Activated naive CD8-positive, alpha-beta T cell treated with anti-CD3 and anti-CD28 coated beads for 36 hours (primary cell): ENCODE measurements around the gene HNRNPA1L2. TPM values are rescaled to one million over a fixed set of nuclear protein-coding genes. Genes with fewer than 3 reads are reported as not detected.
"Not testable (repeated sequence)": the region's sequence is repeated elsewhere in the genome, so short reads cannot be mapped to it uniquely, and the experiment has no call there.

Experiments used
- DNase-seq: peaks from one replicate; pipeline ENCODE4 v3.0.0; 2021
- H3K27ac Mint-ChIP-seq: one replicate; pipeline ENCODE4 v1.8.0; 2022; ENCODE audit warnings: mild to moderate bottlenecking, moderate library complexity, mixed read lengths
- H3K27me3 Mint-ChIP-seq: one replicate; pipeline ENCODE4 v1.8.0; 2022; ENCODE audit warnings: mild to moderate bottlenecking, mixed read lengths
- H3K36me3 Mint-ChIP-seq: one replicate; pipeline ENCODE4 v1.8.0; 2021; ENCODE audit warnings: mild to moderate bottlenecking, mixed read lengths
- H3K4me1 Mint-ChIP-seq: one replicate; pipeline ENCODE4 v1.8.0; 2021; ENCODE audit warnings: mixed read lengths
- H3K4me3 Mint-ChIP-seq: one replicate; pipeline ENCODE4 v1.8.0; 2022; ENCODE audit warnings: mild to moderate bottlenecking, moderate library complexity, mixed read lengths
- H3K9me3 Mint-ChIP-seq: one replicate; pipeline ENCODE4 v1.8.0; 2022; ENCODE audit warnings: mixed read lengths
- total RNA-seq, 2 experiments: library from RNA; stranded (reverse); gene quantifications; one replicate each; pipeline ENCODE4 v1.2.3, GENCODE V29; 2021

Gene HNRNPA1L2
- total RNA-seq, 2 experiments from 2014 or later = 11.2 to 11.6 TPM

GRCh38 chr13:52615812-52616211 lies 26.4 kb upstream of the HNRNPA1L2 start:
- no peak for DNase-seq
- peak overlapping the region; percentile 100 for H3K4me3 Mint-ChIP-seq
- peaks cover 9% of the 10 kb centered on the region for H3K36me3 Mint-ChIP-seq
- no peaks in the 10 kb centered on the region for H3K9me3 Mint-ChIP-seq
- peak overlapping the region; percentile 34 for H3K27ac Mint-ChIP-seq
- peaks cover 21% of the 10 kb centered on the region for H3K4me1 Mint-ChIP-seq
- no peaks in the 10 kb centered on the region for H3K27me3 Mint-ChIP-seq

GRCh38 chr13:52617070-52618060 lies 24.9 kb upstream of the HNRNPA1L2 start:
- Mint-ChIP-seq H3K4me3 (peak overlapping the region; percentile 100), H3K27me3 (no peaks in the 10 kb centered on the region), H3K4me1 (peaks cover 30% of the 10 kb centered on the region), H3K36me3 (peaks cover 9% of the 10 kb centered on the region), H3K27ac (peak overlapping the region; percentile 90), H3K9me3 (no peaks in the 10 kb centered on the region)
- DNase-seq = peak; percentile 87

- DNase-seq, H3K27me3 Mint-ChIP-seq, H3K27ac Mint-ChIP-seq, H3K4me1 Mint-ChIP-seq, H3K4me3 Mint-ChIP-seq, H3K9me3 Mint-ChIP-seq: not testable (repeated sequence)
- H3K36me3 Mint-ChIP-seq = peaks cover 11% of the 10 kb centered on the region
Measured at GRCh38 chr13:52631083-52631690, 11.0 kb upstream of the HNRNPA1L2 start.

- Mint-ChIP-seq H3K9me3 (no peaks in the 10 kb centered on the region), H3K27ac (no peak overlapping the region), H3K27me3 (no peaks in the 10 kb centered on the region), H3K4me1 (no peaks in the 10 kb centered on the region), H3K36me3 (peaks cover 24% of the 10 kb centered on the region), H3K4me3 (no peak overlapping the region)
- DNase-seq = no peak
Measured at GRCh38 chr13:52638666-52639328, 3.4 kb upstream of the HNRNPA1L2 start.

- H3K4me3 Mint-ChIP-seq = no peak overlapping the region
- no peaks in the 10 kb centered on the region for H3K4me1 Mint-ChIP-seq
- H3K36me3 Mint-ChIP-seq = peaks cover 23% of the 10 kb centered on the region
- no peak overlapping the region for H3K27ac Mint-ChIP-seq
- H3K27me3 Mint-ChIP-seq = no peaks in the 10 kb centered on the region
- H3K9me3 Mint-ChIP-seq = no peaks in the 10 kb centered on the region
- DNase-seq = no peak
Measured at GRCh38 chr13:52644108-52644507, 1.9 kb downstream of the HNRNPA1L2 start.

GRCh38 chr13:52646967-52647366 lies 4.7 kb downstream of the HNRNPA1L2 start:
- peaks cover 33% of the 10 kb centered on the region for H3K36me3 Mint-ChIP-seq
- no peaks in the 10 kb centered on the region for H3K9me3 Mint-ChIP-seq
- H3K4me1 Mint-ChIP-seq = peaks cover 9% of the 10 kb centered on the region
- no peak overlapping the region for H3K27ac Mint-ChIP-seq
- no peak overlapping the region for H3K4me3 Mint-ChIP-seq
- H3K27me3 Mint-ChIP-seq = no peaks in the 10 kb centered on the region
- no peak for DNase-seq

GRCh38 chr13:52650731-52651130 lies 8.5 kb downstream of the HNRNPA1L2 start:
- Mint-ChIP-seq H3K27me3 (no peaks in the 10 kb centered on the region), H3K9me3 (no peaks in the 10 kb centered on the region), H3K36me3 (peaks cover 22% of the 10 kb centered on the region), H3K4me3 (no peak overlapping the region), H3K27ac (peak overlapping the region; percentile 73), H3K4me1 (peaks cover 17% of the 10 kb centered on the region)
- no peak for DNase-seq

GRCh38 chr13:52651897-52652195 lies 9.6 kb downstream of the HNRNPA1L2 start:
- Mint-ChIP-seq H3K4me1 (peaks cover 17% of the 10 kb centered on the region), H3K4me3 (no peak overlapping the region), H3K27ac (no peak overlapping the region), H3K9me3 (no peaks in the 10 kb centered on the region), H3K36me3 (peaks cover 22% of the 10 kb centered on the region), H3K27me3 (no peaks in the 10 kb centered on the region)
- DNase-seq = no peak

GRCh38 chr13:52652196-52652979 lies 10.2 kb downstream of the HNRNPA1L2 start, which contains the start of gene SUGT1:
Gene SUGT1 (plus strand): TSS chr13:52652836. CDS start chr13:52652921, 85 bp downstream.
- H3K4me1 Mint-ChIP-seq = peaks cover 17% of the 10 kb centered on the region
- no peak within 1 kb of the TSS for H3K4me3 Mint-ChIP-seq
- no peak within 1 kb of the TSS for H3K27ac Mint-ChIP-seq
- no peaks in the 10 kb centered on the region for H3K27me3 Mint-ChIP-seq
- peak; percentile 96 for DNase-seq
- H3K9me3 Mint-ChIP-seq = no peaks in the 10 kb centered on the region
- peaks cover 22% of the 10 kb centered on the region for H3K36me3 Mint-ChIP-seq

GRCh38 chr13:52652980-52653303 lies 10.7 kb downstream of the HNRNPA1L2 start:
- no peak for DNase-seq
- Mint-ChIP-seq H3K4me1 (peaks cover 17% of the 10 kb centered on the region), H3K27ac (no peak overlapping the region), H3K27me3 (no peaks in the 10 kb centered on the region), H3K9me3 (no peaks in the 10 kb centered on the region), H3K36me3 (peaks cover 22% of the 10 kb centered on the region), H3K4me3 (no peak overlapping the region)

- Mint-ChIP-seq H3K4me1 (peaks cover 8% of the 10 kb centered on the region), H3K27me3 (no peaks in the 10 kb centered on the region), H3K36me3 (peaks cover 10% of the 10 kb centered on the region), H3K27ac (no peak overlapping the region), H3K9me3 (no peaks in the 10 kb centered on the region), H3K4me3 (no peak overlapping the region)
- DNase-seq = no peak
Measured at GRCh38 chr13:52659340-52659739, 17.1 kb downstream of the HNRNPA1L2 start.

- Mint-ChIP-seq H3K4me1 (peaks cover 5% of the 10 kb centered on the region), H3K36me3 (peaks cover 18% of the 10 kb centered on the region), H3K27me3 (no peaks in the 10 kb centered on the region), H3K9me3 (no peaks in the 10 kb centered on the region), H3K27ac (no peak overlapping the region), H3K4me3 (no peak overlapping the region)
- no peak for DNase-seq
Measured at GRCh38 chr13:52664272-52664671, 22.0 kb downstream of the HNRNPA1L2 start.

- no peak overlapping the region for H3K27ac Mint-ChIP-seq
- H3K36me3 Mint-ChIP-seq = peaks cover 13% of the 10 kb centered on the region
- no peaks in the 10 kb centered on the region for H3K27me3 Mint-ChIP-seq
- no peak for DNase-seq
- no peak overlapping the region for H3K4me3 Mint-ChIP-seq
- H3K4me1 Mint-ChIP-seq = peaks cover 2% of the 10 kb centered on the region
- no peaks in the 10 kb centered on the region for H3K9me3 Mint-ChIP-seq
Measured at GRCh38 chr13:52665325-52665724, 23.1 kb downstream of the HNRNPA1L2 start.

GRCh38 chr13:52669677-52670076 lies 27.4 kb downstream of the HNRNPA1L2 start:
- no peak overlapping the region for H3K4me3 Mint-ChIP-seq
- no peaks in the 10 kb centered on the region for H3K27me3 Mint-ChIP-seq
- peaks cover 16% of the 10 kb centered on the region for H3K4me1 Mint-ChIP-seq

GRCh38 chr13:52670726-52671125 lies 28.5 kb downstream of the HNRNPA1L2 start:
- Mint-ChIP-seq H3K36me3 (peaks cover 9% of the 10 kb centered on the region), H3K4me1 (peaks cover 18% of the 10 kb centered on the region), H3K27ac (no peak overlapping the region), H3K27me3 (no peaks in the 10 kb centered on the region), H3K4me3 (no peak overlapping the region), H3K9me3 (no peaks in the 10 kb centered on the region)
- DNase-seq = no peak

More at GRCh38 chr13:52669677-52670076, 27.4 kb downstream of the HNRNPA1L2 start:
- Mint-ChIP-seq H3K9me3 (no peaks in the 10 kb centered on the region), H3K36me3 (peaks cover 8% of the 10 kb centered on the region), H3K27ac (no peak overlapping the region)
- DNase-seq = no peak
